Fibroblast of lung (primary cell): Measurements from ENCODE around the gene DNAJC7. TPM values are rescaled to one million over a fixed set of nuclear protein-coding genes. Genes with fewer than 3 reads are reported as not detected.

Source experiments
- DNase-seq, 2 donors: peaks; one replicate each; pipeline versions ENCODE4 v3.0.0 to v3.0.0-alpha.2; 2010; ENCODE audit warnings: low read depth in 2 of 2
- H2AFZ ChIP-seq: 2 replicates; pipeline ENCODE4 v1.5.1; 2012; ENCODE audit warnings: low read length, control low read depth, inconsistent platforms
- H3K27ac ChIP-seq: 2 replicates; pipeline ENCODE4 v1.5.1; 2011; ENCODE audit warnings: low read length, control low read depth; ENCODE audit not compliant: insufficient read depth
- H3K27me3 ChIP-seq: 2 replicates; pipeline ENCODE4 v1.5.1; 2011; ENCODE audit warnings: mild to moderate bottlenecking, low read length; ENCODE audit not compliant: control insufficient read depth, insufficient read depth
- H3K36me3 ChIP-seq: 2 replicates; pipeline ENCODE4 v1.5.1; 2011; ENCODE audit warnings: low read length; ENCODE audit not compliant: control insufficient read depth, insufficient read depth
- H3K4me1 ChIP-seq: 2 replicates; pipeline ENCODE4 v1.5.1; 2011; ENCODE audit warnings: low read length; ENCODE audit not compliant: control insufficient read depth, insufficient read depth; ENCODE audit errors: extremely low read depth
- H3K4me2 ChIP-seq: 2 replicates; pipeline ENCODE4 v1.5.1; 2011; ENCODE audit warnings: low read length, control low read depth; ENCODE audit not compliant: insufficient read depth; ENCODE audit errors: extremely low read depth
- H3K4me3 ChIP-seq, 4 experiments: fragments of 200-600 bp in 1 of 4; sonication (generic) in 1 of 4; replicated peaks in 1 of 4; 2 replicates each; pipeline ENCODE4 v1.5.1; 2011 to 2016; ENCODE audit warnings: low read length in 4 of 4, low read depth in 3 of 4, mild to moderate bottlenecking in 3 of 4, control low read depth in 2 of 4, inconsistent platforms in 1 of 4, mixed read lengths in 1 of 4; ENCODE audit not compliant: insufficient read depth in 1 of 4; ENCODE audit errors: control extremely low read depth in 1 of 4
- H3K79me2 ChIP-seq: 2 replicates; pipeline ENCODE4 v1.5.1; 2012; ENCODE audit warnings: mild to moderate bottlenecking, low read length, inconsistent platforms; ENCODE audit not compliant: control insufficient read depth, insufficient read depth
- H3K9ac ChIP-seq: 2 replicates; pipeline ENCODE4 v1.5.1; 2011; ENCODE audit warnings: mild to moderate bottlenecking, low read length, control low read depth; ENCODE audit not compliant: insufficient read depth
- H3K9me3 ChIP-seq: 2 replicates; pipeline ENCODE4 v1.5.1; 2012; ENCODE audit warnings: low read depth, low read length; ENCODE audit not compliant: control insufficient read depth, insufficient read depth
- H4K20me1 ChIP-seq: 2 replicates; pipeline ENCODE4 v1.5.1; 2011; ENCODE audit warnings: low read length; ENCODE audit not compliant: control insufficient read depth, insufficient read depth; ENCODE audit errors: extremely low read depth
- CTCF ChIP-seq, 2 donors: IDR thresholded peaks in 1 of 2; conservative IDR thresholded peaks in 1 of 2; 1 replicate in 1 of 2; 2 replicates in 1 of 2; pipeline ENCODE4 v1.5.1; 2011 to 2012; ENCODE audit warnings: low read length in 2 of 2, control low read depth in 1 of 2, inconsistent platforms in 1 of 2, low read depth in 1 of 2, mild to moderate bottlenecking in 1 of 2
- EZH2 ChIP-seq: IDR thresholded peaks from 2 replicates; pipeline ENCODE4 v1.5.1; 2012; ENCODE audit warnings: low read length, control low read depth, mild to moderate bottlenecking; ENCODE audit errors: missing control alignments
- polyA minus RNA-seq: library from RNA; depleted of rRNA, polyadenylated mRNA; stranded (reverse); fragments of >200 nt; gene quantifications from 2 replicates; pipeline ENCODE4 v1.2.3, GENCODE V29; 2011; ENCODE audit warnings: low replicate concordance
- polyA plus RNA-seq, 2 donors: library from polyadenylated mRNA; depleted of rRNA in 1 of 2; stranded (reverse) in 1 of 2; unstranded in 1 of 2; fragments of >200 nt; gene quantifications; 2 replicates each; pipeline ENCODE4 v1.2.1, GENCODE V29; 2011 to 2012; ENCODE audit warnings: missing spikeins in 1 of 2
- total RNA-seq: library from RNA; depleted of rRNA; stranded (reverse); fragments of >200 nt; gene quantifications from 2 replicates; pipeline ENCODE4 v1.2.1, GENCODE V29; 2014

The DNAJC7 gene
- total RNA-seq (59.6 and 78.8 TPM in 2 replicates), polyA plus RNA-seq (53.5 and 56.4 TPM in 2 replicates), polyA minus RNA-seq (31.4 and 45.9 TPM in 2 replicates)
- 63.2 and 85.6 TPM in 2 replicates for polyA plus RNA-seq (2012)

- TF ChIP-seq CTCF (conservative IDR thresholded peaks at IDR 0.05 in 1 of 2, IDR thresholded peaks at IDR 0.05 in 1 of 2; ENCODE audit: low read depth in 1 of 2, low read length in 2 of 2) (no peak), EZH2 (no peak)
- peak within 1 kb of the TSS; percentile 80 to 99 (median 88) for H3K4me3 ChIP-seq
- peak within 1 kb of the TSS; percentile 98 for H3K9ac ChIP-seq
- H4K20me1 ChIP-seq = no peaks in the 10 kb centered on the region
- H2AFZ ChIP-seq = peak within 1 kb of the TSS; percentile 94
- peak within 1 kb of the TSS; percentile 93 for H3K4me2 ChIP-seq
- peaks cover 2% of the 10 kb centered on the region for H3K36me3 ChIP-seq
- H3K79me2 ChIP-seq = peaks cover 64% of the 10 kb centered on the region
- H3K9me3 ChIP-seq = no peaks in the 10 kb centered on the region
- peak within 1 kb of the TSS; percentile 96 for H3K27ac ChIP-seq
- H3K4me1 ChIP-seq = peaks cover 4% of the 10 kb centered on the region
- no peaks in the 10 kb centered on the region for H3K27me3 ChIP-seq
- DNase-seq = peak; percentile 90 to 92
Measured at GRCh38 chr17:42016941-42017865, at the start of gene DNAJC7. TSS of gene DNAJC7 (minus strand) at chr17:42017439. CDS start at chr17:42017416, 23 bp downstream.

- DNase-seq = no peak
- Histone ChIP-seq H3K4me2 (no peak overlapping the region), H3K4me3 (no peak overlapping the region), H3K27ac (no peak overlapping the region), H3K4me1 (no peaks in the 10 kb centered on the region), H3K9me3 (no peaks in the 10 kb centered on the region), H3K79me2 (no peaks in the 10 kb centered on the region), H3K9ac (no peak overlapping the region), H3K27me3 (peaks cover 9% of the 10 kb centered on the region), H4K20me1 (no peaks in the 10 kb centered on the region), H2AFZ (no peak overlapping the region), H3K36me3 (no peaks in the 10 kb centered on the region)
- TF ChIP-seq CTCF (conservative IDR thresholded peaks at IDR 0.05 in 1 of 2, IDR thresholded peaks at IDR 0.05 in 1 of 2; ENCODE audit: low read depth in 1 of 2, low read length in 2 of 2) (no peak), EZH2 (no peak)
Measured at GRCh38 chr17:42065201-42065600, 48.0 kb upstream of the DNAJC7 start.

GRCh38 chr17:42062681-42063080 lies 45.4 kb upstream of the DNAJC7 start:
- H3K4me2 ChIP-seq = no peak overlapping the region
- H3K27ac ChIP-seq = no peak overlapping the region
- no peaks in the 10 kb centered on the region for H3K9me3 ChIP-seq
- no peaks in the 10 kb centered on the region for H4K20me1 ChIP-seq
- no peak overlapping the region for H2AFZ ChIP-seq
- peaks cover 9% of the 10 kb centered on the region for H3K27me3 ChIP-seq
- TF ChIP-seq CTCF (conservative IDR thresholded peaks at IDR 0.05 in 1 of 2, IDR thresholded peaks at IDR 0.05 in 1 of 2; ENCODE audit: low read depth in 1 of 2, low read length in 2 of 2) (no peak), EZH2 (no peak)
- no peaks in the 10 kb centered on the region for H3K4me1 ChIP-seq
- no peak overlapping the region for H3K9ac ChIP-seq
- H3K79me2 ChIP-seq = no peaks in the 10 kb centered on the region
- DNase-seq = no peak
- no peak overlapping the region for H3K4me3 ChIP-seq
- H3K36me3 ChIP-seq = no peaks in the 10 kb centered on the region
